Measurements from ENCODE around the gene POLR3H.
A peak's percentile ranks its signal among the peaks of the same experiment; 100 is the strongest.

- TF ChIP-seq EZH2 (IDR thresholded peaks at IDR 0.05; ENCODE audit: borderline replicate concordance, insufficient read depth, low read length, poor library complexity, severe bottlenecking) = no peak
- TF ChIP-seq, protein P1, sequence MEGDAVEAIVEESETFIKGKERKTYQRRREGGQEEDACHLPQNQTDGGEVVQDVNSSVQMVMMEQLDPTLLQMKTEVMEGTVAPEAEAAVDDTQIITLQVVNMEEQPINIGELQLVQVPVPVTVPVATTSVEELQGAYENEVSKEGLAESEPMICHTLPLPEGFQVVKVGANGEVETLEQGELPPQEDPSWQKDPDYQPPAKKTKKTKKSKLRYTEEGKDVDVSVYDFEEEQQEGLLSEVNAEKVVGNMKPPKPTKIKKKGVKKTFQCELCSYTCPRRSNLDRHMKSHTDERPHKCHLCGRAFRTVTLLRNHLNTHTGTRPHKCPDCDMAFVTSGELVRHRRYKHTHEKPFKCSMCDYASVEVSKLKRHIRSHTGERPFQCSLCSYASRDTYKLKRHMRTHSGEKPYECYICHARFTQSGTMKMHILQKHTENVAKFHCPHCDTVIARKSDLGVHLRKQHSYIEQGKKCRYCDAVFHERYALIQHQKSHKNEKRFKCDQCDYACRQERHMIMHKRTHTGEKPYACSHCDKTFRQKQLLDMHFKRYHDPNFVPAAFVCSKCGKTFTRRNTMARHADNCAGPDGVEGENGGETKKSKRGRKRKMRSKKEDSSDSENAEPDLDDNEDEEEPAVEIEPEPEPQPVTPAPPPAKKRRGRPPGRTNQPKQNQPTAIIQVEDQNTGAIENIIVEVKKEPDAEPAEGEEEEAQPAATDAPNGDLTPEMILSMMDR (IDR thresholded peaks at IDR 0.05; ENCODE audit: poor library complexity, severe bottlenecking) = no peak
- TF ChIP-seq RAD21 (conservative IDR thresholded peaks at IDR 0.05) = peak; percentile 32
- no peak for TF ChIP-seq EP300 (conservative IDR thresholded peaks at IDR 0.05; ENCODE audit: poor library complexity, severe bottlenecking)
- peak; percentile 16 for TF ChIP-seq POLR2AphosphoS5 (IDR thresholded peaks at IDR 0.05)
- no peak for TF ChIP-seq MXI1 (conservative IDR thresholded peaks at IDR 0.05; ENCODE audit: poor library complexity, severe bottlenecking)
- TF ChIP-seq REST (IDR thresholded peaks at IDR 0.05; ENCODE audit: borderline replicate concordance) = peak; percentile 5
Measured at GRCh38 chr22:41544671-41545476, 604 bp upstream of the POLR3H start.

Data from neural cell (in vitro differentiated cells).